HG02970 (cell line): ENCODE data around the gene MBL2.

Experiments
- ATAC-seq: cut with Tn5 transposase; IDR thresholded peaks from one replicate; pipeline ENCODE4 v1.9.1; 2021; ENCODE audit warnings: mild to moderate bottlenecking, moderate library complexity, moderate number of reproducible peaks; ENCODE audit not compliant: unreplicated experiment, low FRiP score

The MBL2 gene

GRCh38 chr10:52774600-52775106 is 2.1 kb upstream of the MBL2 start:
- ATAC-seq, result no peak

GRCh38 chr10:52774182-52774581 is 1.6 kb upstream of the MBL2 start:
- ATAC-seq, result no peak

- no peak for ATAC-seq
These were observed 794 bp downstream of the MBL2 start for GRCh38 chr10:52771534-52772445.

GRCh38 chr10:52770904-52771303 is 1.7 kb downstream of the MBL2 start:
- ATAC-seq, result no peak

- no peak for ATAC-seq
These were observed 2.6 kb downstream of the MBL2 start for GRCh38 chr10:52769966-52770365.

- ATAC-seq, result no peak
These were observed 4.5 kb downstream of the MBL2 start for GRCh38 chr10:52768001-52768532.

GRCh38 chr10:52762088-52762487 is 10.5 kb downstream of the MBL2 start:
- no peak for ATAC-seq

GRCh38 chr10:52759154-52759553 is 13.4 kb downstream of the MBL2 start:
- ATAC-seq, result no peak

- no peak for ATAC-seq
These were observed 14.2 kb downstream of the MBL2 start for GRCh38 chr10:52758406-52758805.

GRCh38 chr10:52757773-52758172 is 14.8 kb downstream of the MBL2 start:
- ATAC-seq, result no peak

- no peak for ATAC-seq
These were observed 15.6 kb downstream of the MBL2 start for GRCh38 chr10:52756966-52757365.

GRCh38 chr10:52756295-52756694 is 16.3 kb downstream of the MBL2 start:
- ATAC-seq, result no peak

- no peak for ATAC-seq
These were observed 17.1 kb downstream of the MBL2 start for GRCh38 chr10:52755297-52756062.

- ATAC-seq, result no peak
These were observed 19.7 kb downstream of the MBL2 start for GRCh38 chr10:52752801-52753445.

GRCh38 chr10:52752261-52752660 is 20.3 kb downstream of the MBL2 start:
- ATAC-seq, result no peak

- no peak for ATAC-seq
These were observed 21.2 kb downstream of the MBL2 start for GRCh38 chr10:52751337-52751736.

GRCh38 chr10:52750629-52751028 is 22.0 kb downstream of the MBL2 start:
- no peak for ATAC-seq

- ATAC-seq, result no peak
These were observed 24.9 kb downstream of the MBL2 start for GRCh38 chr10:52747694-52748093.

GRCh38 chr10:52746169-52746568 is 26.4 kb downstream of the MBL2 start:
- ATAC-seq, result no peak

- ATAC-seq, result no peak
These were observed 28.4 kb downstream of the MBL2 start for GRCh38 chr10:52744057-52744805.
